ENCODE measurements around the gene FHL1.

DNA sequence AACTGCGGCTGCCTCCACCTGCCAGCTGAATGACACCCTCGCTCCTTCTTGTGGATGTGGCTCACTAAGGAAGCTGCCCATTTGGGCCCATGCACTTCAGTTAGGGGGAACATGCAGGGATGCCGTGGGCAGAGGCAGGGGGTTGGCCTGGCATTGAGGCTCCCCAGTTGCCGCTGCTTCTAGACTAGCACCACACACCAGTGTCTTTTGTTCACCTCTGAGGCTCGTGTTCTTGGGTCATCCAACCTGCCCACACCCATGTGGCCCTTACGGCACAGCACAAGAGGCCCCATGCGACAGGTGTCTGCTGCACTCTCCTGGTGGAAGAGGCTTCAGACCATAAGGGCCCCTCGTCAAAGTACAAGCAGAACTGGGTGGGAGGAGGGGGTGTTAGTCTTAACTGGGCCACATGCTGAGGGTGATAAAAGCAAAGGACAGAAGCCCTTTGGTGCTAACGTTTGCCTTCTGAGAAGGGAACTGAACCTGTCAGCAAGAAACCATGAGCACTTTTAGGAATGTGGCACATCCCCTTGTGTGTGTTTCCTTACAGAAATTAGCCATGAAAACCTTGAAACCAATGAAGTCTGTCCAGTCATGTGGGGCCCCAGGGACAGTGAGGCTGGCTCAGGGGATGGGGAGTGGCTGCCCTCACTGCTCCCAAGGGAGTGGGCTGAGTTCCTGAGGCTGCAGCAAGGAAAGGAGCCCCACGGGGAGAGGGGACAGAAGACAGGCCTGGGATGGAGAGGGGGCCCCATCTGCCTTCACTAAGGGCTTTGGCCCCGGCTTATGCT, 64.6 kb downstream of the FHL1 start:
- TF ChIP-seq GABPA (IDR thresholded peaks at IDR 0.05; ENCODE audit: low read depth) (no peak), EP300 (IDR thresholded peaks at IDR 0.05; ENCODE audit: borderline replicate concordance in 1 of 2, low read depth in 1 of 2, low read length in 1 of 2) (no peak), MXI1 (IDR thresholded peaks at IDR 0.05; ENCODE audit: low read depth, low read length) (no peak), SIN3A (IDR thresholded peaks at IDR 0.05; ENCODE audit: borderline replicate concordance, low read depth, low read length) (no peak), RFX5 (IDR thresholded peaks at IDR 0.05; ENCODE audit: low read length) (no peak), ELF1 (IDR thresholded peaks at IDR 0.05) (no peak), EZH2phosphoT487 (IDR thresholded peaks at IDR 0.05; ENCODE audit: borderline replicate concordance, low read depth) (no peak), TEAD4 (IDR thresholded peaks at IDR 0.05; ENCODE audit: borderline replicate concordance, insufficient read depth) (no peak), GATA2 (CRISPR knock-in tag; IDR thresholded peaks at IDR 0.05) (no peak)
- TF ChIP-seq, protein P1, sequence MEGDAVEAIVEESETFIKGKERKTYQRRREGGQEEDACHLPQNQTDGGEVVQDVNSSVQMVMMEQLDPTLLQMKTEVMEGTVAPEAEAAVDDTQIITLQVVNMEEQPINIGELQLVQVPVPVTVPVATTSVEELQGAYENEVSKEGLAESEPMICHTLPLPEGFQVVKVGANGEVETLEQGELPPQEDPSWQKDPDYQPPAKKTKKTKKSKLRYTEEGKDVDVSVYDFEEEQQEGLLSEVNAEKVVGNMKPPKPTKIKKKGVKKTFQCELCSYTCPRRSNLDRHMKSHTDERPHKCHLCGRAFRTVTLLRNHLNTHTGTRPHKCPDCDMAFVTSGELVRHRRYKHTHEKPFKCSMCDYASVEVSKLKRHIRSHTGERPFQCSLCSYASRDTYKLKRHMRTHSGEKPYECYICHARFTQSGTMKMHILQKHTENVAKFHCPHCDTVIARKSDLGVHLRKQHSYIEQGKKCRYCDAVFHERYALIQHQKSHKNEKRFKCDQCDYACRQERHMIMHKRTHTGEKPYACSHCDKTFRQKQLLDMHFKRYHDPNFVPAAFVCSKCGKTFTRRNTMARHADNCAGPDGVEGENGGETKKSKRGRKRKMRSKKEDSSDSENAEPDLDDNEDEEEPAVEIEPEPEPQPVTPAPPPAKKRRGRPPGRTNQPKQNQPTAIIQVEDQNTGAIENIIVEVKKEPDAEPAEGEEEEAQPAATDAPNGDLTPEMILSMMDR (IDR thresholded peaks at IDR 0.05), result no peak
- TF ChIP-seq, protein P2, sequence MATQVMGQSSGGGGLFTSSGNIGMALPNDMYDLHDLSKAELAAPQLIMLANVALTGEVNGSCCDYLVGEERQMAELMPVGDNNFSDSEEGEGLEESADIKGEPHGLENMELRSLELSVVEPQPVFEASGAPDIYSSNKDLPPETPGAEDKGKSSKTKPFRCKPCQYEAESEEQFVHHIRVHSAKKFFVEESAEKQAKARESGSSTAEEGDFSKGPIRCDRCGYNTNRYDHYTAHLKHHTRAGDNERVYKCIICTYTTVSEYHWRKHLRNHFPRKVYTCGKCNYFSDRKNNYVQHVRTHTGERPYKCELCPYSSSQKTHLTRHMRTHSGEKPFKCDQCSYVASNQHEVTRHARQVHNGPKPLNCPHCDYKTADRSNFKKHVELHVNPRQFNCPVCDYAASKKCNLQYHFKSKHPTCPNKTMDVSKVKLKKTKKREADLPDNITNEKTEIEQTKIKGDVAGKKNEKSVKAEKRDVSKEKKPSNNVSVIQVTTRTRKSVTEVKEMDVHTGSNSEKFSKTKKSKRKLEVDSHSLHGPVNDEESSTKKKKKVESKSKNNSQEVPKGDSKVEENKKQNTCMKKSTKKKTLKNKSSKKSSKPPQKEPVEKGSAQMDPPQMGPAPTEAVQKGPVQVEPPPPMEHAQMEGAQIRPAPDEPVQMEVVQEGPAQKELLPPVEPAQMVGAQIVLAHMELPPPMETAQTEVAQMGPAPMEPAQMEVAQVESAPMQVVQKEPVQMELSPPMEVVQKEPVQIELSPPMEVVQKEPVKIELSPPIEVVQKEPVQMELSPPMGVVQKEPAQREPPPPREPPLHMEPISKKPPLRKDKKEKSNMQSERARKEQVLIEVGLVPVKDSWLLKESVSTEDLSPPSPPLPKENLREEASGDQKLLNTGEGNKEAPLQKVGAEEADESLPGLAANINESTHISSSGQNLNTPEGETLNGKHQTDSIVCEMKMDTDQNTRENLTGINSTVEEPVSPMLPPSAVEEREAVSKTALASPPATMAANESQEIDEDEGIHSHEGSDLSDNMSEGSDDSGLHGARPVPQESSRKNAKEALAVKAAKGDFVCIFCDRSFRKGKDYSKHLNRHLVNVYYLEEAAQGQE (IDR thresholded peaks at IDR 0.05; ENCODE audit: low read depth, low read length), result no peak
